ENCODE results near the gene MINDY4B. TPM values are rescaled to one million over a fixed set of nuclear protein-coding genes. Genes with fewer than 3 reads are reported as not detected.
A peak's percentile ranks its signal among the peaks of the same experiment; 100 is the strongest.

The MINDY4B gene
- polyA plus RNA-seq, 2 of the 4 experiments (the other 2 are of a cell fraction) = not detected

DNA sequence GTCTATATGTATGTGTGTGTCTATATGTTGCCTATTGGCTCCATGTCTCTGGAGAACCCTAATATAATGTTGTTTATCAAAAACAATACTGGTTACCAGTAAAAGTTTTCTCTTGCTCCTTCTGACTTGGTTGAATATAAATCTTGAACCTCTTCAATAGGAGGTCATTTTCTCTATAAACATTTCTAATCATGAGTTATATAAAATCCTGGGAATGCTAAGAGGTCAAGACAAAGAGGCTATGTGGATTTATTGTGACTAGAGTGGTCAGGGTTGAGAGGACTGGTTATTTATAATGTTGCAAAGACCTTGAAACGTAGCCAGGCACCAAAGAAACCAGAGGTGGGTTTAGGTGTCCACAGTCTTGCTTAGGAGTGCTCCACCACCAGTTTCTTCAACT lies 1.2 kb upstream of the MINDY4B start:
- POLR2A ChIA-PET = no interaction called here
- FAIRE-seq (no peak), DNase-seq (ENCODE audit: low read depth in 1 of 2, low spot score in 1 of 2) (no peak), ATAC-seq (no peak)
- no peaks in the 10 kb centered on the region for H3K4me1 ChIP-seq
- H3K4me3 ChIP-seq = no peak overlapping the region
- CTCF ChIA-PET = no interaction called here
- H3K27ac ChIP-seq = no peak overlapping the region
- no peak overlapping the region for H3K4me2 ChIP-seq
- peaks cover 8% of the 10 kb centered on the region; the same call in 1 of the 3 replicates for H3K9me3 ChIP-seq
- TF ChIP-seq KDM1A (IDR thresholded peaks at IDR 0.05; ENCODE audit: low read depth) (no peak), PHF8 (IDR thresholded peaks at IDR 0.05; ENCODE audit: borderline replicate concordance, low read depth) (no peak), CBX8 (IDR thresholded peaks at IDR 0.05) (no peak), JUNB (IDR thresholded peaks at IDR 0.05) (no peak), ZFP36 (IDR thresholded peaks at IDR 0.05; ENCODE audit: borderline replicate concordance, partially characterized antibody) (no peak), RARB (CRISPR knock-in tag; IDR thresholded peaks at IDR 0.05) (no peak), RAD21 (conservative IDR thresholded peaks at IDR 0.05 in 1 of 2, IDR thresholded peaks at IDR 0.05 in 1 of 2) (no peak), ZNF302 (CRISPR knock-in tag; IDR thresholded peaks at IDR 0.05) (no peak), TFCP2L1 (CRISPR knock-in tag; IDR thresholded peaks at IDR 0.05) (no peak), HOXB13 (CRISPR knock-in tag; IDR thresholded peaks at IDR 0.05; ENCODE audit: low read depth) (no peak), RFX5 (IDR thresholded peaks at IDR 0.05) (no peak), HOXA7 (CRISPR knock-in tag; IDR thresholded peaks at IDR 0.05) (no peak), TP53 (CRISPR knock-in tag; IDR thresholded peaks at IDR 0.05) (no peak)
- TF ChIP-seq, protein P1, sequence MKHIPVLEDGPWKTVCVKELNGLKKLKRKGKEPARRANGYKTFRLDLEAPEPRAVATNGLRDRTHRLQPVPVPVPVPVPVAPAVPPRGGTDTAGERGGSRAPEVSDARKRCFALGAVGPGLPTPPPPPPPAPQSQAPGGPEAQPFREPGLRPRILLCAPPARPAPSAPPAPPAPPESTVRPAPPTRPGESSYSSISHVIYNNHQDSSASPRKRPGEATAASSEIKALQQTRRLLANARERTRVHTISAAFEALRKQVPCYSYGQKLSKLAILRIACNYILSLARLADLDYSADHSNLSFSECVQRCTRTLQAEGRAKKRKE (CRISPR knock-in tag; IDR thresholded peaks at IDR 0.05; ENCODE audit: low read depth) = no peak
- TF ChIP-seq, protein P2, sequence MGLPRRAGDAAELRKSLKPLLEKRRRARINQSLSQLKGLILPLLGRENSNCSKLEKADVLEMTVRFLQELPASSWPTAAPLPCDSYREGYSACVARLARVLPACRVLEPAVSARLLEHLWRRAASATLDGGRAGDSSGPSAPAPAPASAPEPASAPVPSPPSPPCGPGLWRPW (IDR thresholded peaks at IDR 0.05) = no peak
- TF ChIP-seq, protein P3, sequence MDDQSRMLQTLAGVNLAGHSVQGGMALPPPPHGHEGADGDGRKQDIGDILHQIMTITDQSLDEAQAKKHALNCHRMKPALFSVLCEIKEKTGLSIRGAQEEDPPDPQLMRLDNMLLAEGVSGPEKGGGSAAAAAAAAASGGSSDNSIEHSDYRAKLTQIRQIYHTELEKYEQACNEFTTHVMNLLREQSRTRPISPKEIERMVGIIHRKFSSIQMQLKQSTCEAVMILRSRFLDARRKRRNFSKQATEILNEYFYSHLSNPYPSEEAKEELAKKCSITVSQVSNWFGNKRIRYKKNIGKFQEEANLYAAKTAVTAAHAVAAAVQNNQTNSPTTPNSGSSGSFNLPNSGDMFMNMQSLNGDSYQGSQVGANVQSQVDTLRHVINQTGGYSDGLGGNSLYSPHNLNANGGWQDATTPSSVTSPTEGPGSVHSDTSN (IDR thresholded peaks at IDR 0.05) = no peak
- TF ChIP-seq, protein P4, sequence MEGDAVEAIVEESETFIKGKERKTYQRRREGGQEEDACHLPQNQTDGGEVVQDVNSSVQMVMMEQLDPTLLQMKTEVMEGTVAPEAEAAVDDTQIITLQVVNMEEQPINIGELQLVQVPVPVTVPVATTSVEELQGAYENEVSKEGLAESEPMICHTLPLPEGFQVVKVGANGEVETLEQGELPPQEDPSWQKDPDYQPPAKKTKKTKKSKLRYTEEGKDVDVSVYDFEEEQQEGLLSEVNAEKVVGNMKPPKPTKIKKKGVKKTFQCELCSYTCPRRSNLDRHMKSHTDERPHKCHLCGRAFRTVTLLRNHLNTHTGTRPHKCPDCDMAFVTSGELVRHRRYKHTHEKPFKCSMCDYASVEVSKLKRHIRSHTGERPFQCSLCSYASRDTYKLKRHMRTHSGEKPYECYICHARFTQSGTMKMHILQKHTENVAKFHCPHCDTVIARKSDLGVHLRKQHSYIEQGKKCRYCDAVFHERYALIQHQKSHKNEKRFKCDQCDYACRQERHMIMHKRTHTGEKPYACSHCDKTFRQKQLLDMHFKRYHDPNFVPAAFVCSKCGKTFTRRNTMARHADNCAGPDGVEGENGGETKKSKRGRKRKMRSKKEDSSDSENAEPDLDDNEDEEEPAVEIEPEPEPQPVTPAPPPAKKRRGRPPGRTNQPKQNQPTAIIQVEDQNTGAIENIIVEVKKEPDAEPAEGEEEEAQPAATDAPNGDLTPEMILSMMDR (IDR thresholded peaks at IDR 0.05) = no peak
- 0% methylated on average over 1 of the region's 1 CpG for WGBS (ENCODE audit: missing lambda C conversion rate)

DNA sequence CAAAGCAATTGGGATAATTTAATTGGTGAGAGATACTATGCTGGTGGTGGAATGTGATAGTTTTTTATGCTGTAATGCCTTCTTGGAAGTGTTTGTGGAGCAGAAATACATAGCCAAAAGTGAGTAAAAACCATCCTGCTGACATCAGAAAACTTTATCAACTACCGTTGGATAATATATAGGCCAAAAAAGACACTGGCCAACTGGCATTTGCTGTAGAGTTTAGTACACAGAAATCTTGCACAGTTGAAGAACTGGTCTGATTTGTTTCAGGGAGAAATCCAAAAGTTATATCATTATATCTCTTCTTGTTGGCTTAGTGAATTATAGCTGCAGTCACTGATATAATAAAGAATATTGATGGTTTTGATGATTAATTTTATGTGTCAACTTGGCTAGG lies 507 bp upstream of the MINDY4B start:
- no peak overlapping the region for H3K27ac ChIP-seq
- no peak for ATAC-seq
- ChIA-PET POLR2A (no interaction called here), CTCF (no interaction called here)
- H3K4me1 ChIP-seq = no peaks in the 10 kb centered on the region
- no peak for TF ChIP-seq MAFK (IDR thresholded peaks at IDR 0.05; ENCODE audit: partially characterized antibody)
- no peak for TF ChIP-seq CBX8 (IDR thresholded peaks at IDR 0.05)
- TF ChIP-seq, protein P5, sequence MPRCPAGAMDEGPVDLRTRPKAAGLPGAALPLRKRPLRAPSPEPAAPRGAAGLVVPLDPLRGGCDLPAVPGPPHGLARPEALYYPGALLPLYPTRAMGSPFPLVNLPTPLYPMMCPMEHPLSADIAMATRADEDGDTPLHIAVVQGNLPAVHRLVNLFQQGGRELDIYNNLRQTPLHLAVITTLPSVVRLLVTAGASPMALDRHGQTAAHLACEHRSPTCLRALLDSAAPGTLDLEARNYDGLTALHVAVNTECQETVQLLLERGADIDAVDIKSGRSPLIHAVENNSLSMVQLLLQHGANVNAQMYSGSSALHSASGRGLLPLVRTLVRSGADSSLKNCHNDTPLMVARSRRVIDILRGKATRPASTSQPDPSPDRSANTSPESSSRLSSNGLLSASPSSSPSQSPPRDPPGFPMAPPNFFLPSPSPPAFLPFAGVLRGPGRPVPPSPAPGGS (IDR thresholded peaks at IDR 0.05) = no peak
- 0% methylated on average over 1 of the region's 1 CpG for WGBS (ENCODE audit: missing lambda C conversion rate)
- peaks cover 8% of the 10 kb centered on the region; the same call in 1 of the 3 replicates for H3K9me3 ChIP-seq
- FAIRE-seq = no peak
- no peak overlapping the region for H3K4me3 ChIP-seq
- H3K4me2 ChIP-seq = no peak overlapping the region
- DNase-seq (ENCODE audit: low read depth in 1 of 2, low spot score in 1 of 2) = no peak

DNA sequence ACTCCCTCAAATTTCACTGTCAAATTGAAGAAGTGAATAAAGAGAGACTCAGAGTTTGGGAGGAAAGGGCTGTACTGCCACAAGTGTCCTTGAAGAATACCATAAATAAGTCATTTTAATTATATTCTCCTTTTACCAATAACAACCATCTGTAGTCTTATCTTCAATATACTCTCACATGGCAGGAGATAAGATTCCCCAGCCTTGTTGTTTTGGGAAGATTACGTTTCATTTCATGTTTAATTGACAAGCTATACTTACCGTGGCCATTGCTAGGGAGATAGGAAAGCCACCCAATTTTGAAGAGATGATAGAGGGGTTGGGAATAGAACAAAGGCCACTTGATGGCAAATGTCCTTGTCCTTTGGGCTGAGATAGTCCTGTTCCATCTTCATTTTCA lies 2.3 kb downstream of the MINDY4B start:
- WGBS (ENCODE audit: missing lambda C conversion rate) = 0% methylated on average over 2 of the region's 2 CpGs
- Histone ChIP-seq H3K27ac (no peak overlapping the region), H3K4me2 (no peak overlapping the region), H3K4me3 (no peak overlapping the region), H3K9me3 (peaks cover 8% of the 10 kb centered on the region; the same call in 1 of the 3 replicates), H3K4me1 (no peaks in the 10 kb centered on the region)
- FAIRE-seq = peak; percentile 51
- ChIA-PET CTCF (interaction anchor here (1.0 to 1.2 kb wide), 2 partner anchors 38 to 182 kb away, joined by 3 to 4 read pairs; partner anchors contain the start of gene MED12L), POLR2A (no interaction called here)
- no peak for DNase-seq (ENCODE audit: low read depth in 1 of 2, low spot score in 1 of 2)
- ATAC-seq = no peak
- TF ChIP-seq FOSL2 (IDR thresholded peaks at IDR 0.05) = no peak
- TF ChIP-seq FOSL2 (CRISPR knock-in tag; IDR thresholded peaks at IDR 0.05) = no peak
- TF ChIP-seq, protein P6, sequence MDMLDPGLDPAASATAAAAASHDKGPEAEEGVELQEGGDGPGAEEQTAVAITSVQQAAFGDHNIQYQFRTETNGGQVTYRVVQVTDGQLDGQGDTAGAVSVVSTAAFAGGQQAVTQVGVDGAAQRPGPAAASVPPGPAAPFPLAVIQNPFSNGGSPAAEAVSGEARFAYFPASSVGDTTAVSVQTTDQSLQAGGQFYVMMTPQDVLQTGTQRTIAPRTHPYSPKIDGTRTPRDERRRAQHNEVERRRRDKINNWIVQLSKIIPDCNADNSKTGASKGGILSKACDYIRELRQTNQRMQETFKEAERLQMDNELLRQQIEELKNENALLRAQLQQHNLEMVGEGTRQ (IDR thresholded peaks at IDR 0.05) = no peak
- TF ChIP-seq CEBPB (IDR thresholded peaks at IDR 0.05) = no peak
- no peak for TF ChIP-seq EHMT2 (IDR thresholded peaks at IDR 0.05; ENCODE audit: low read depth)
- TF ChIP-seq, protein P4 (IDR thresholded peaks at IDR 0.05) = no peak
- no peak for TF ChIP-seq MAFK (IDR thresholded peaks at IDR 0.05; ENCODE audit: partially characterized antibody)
- no peak for TF ChIP-seq HOXB13 (CRISPR knock-in tag; IDR thresholded peaks at IDR 0.05; ENCODE audit: low read depth)
- TF ChIP-seq POLR2A (IDR thresholded peaks at IDR 0.05; ENCODE audit: low read length) = no peak
- no peak for TF ChIP-seq POLR2AphosphoS2 (conservative IDR thresholded peaks at IDR 0.05; ENCODE audit: low read length)
- TF ChIP-seq MYC (IDR thresholded peaks at IDR 0.05; ENCODE audit: borderline replicate concordance, low read length) = no peak
- TF ChIP-seq EP300 (IDR thresholded peaks at IDR 0.05) = no peak
